ENCODE data around the gene CNIH3. TPM values are rescaled to one million over a fixed set of nuclear protein-coding genes. Genes with fewer than 3 reads are reported as not detected.
"Not testable (repeated sequence)": the region's sequence is repeated elsewhere in the genome, so short reads cannot be mapped to it uniquely, and the experiment has no call there.

The CNIH3 gene
- total and polyA plus RNA-seq, 5 donors from 2014 or later, result 1.4 to 2.6 (median 1.9) TPM

GRCh38 chr1:224700918-224701531 lies 84.9 kb downstream of the CNIH3 start:
- ATAC-seq (ENCODE audit: low read depth in 2 of 2) (no peak), DNase-seq (peak in 1 of 3 donors; percentile 2)
- H3K27me3 Mint-ChIP-seq, result peaks cover 4% of the 10 kb centered on the region
- no peaks in the 10 kb centered on the region for H3K4me1 Mint-ChIP-seq
- no peak overlapping the region for H3K4me3 ChIP-seq (ENCODE audit: low read depth, low read length)
- no peaks in the 10 kb centered on the region for H3K9me3 Mint-ChIP-seq
- H3K36me3 ChIP-seq (ENCODE audit: control insufficient read depth, insufficient read depth, low read length), result no peaks in the 10 kb centered on the region
- no peaks in the 10 kb centered on the region for H3K9me3 ChIP-seq (ENCODE audit: control insufficient read depth in 2 of 2, low read length in 2 of 2)
- H3K27me3 ChIP-seq (ENCODE audit: control insufficient read depth, insufficient read depth, low read length), result no peaks in the 10 kb centered on the region
- H3K36me3 Mint-ChIP-seq, result no peaks in the 10 kb centered on the region
- H3K27ac ChIP-seq (ENCODE audit: insufficient read depth, low read length, poor library complexity, severe bottlenecking), result no peak overlapping the region
- H3K27ac Mint-ChIP-seq, result no peak overlapping the region
- no peaks in the 10 kb centered on the region for H3K4me1 ChIP-seq (ENCODE audit: control insufficient read depth, insufficient read depth, low read length, poor library complexity, severe bottlenecking)
- H3K4me3 Mint-ChIP-seq, result no peak overlapping the region

DNA sequence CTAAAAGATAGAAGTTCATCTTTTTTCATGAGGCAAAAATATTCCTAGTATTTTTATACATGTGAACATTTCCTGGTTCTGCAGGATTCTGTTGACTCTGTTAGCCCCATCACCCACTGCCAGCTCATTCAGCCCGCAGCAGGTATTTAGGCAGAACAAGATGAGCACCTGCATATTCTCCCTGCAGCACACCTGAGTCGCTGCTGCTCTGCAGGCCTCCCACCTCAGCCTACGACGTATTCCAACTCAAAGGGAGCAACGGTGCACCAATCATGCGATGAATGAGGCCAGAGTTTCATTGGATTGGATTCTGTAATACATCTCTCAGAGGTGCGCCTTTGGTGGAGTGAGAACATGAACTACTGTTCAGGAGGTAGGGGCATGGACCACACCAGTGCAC lies 87.6 kb downstream of the CNIH3 start:
- Histone ChIP-seq H3K4me3 (ENCODE audit: low read depth, low read length) (no peak overlapping the region), H3K27ac (ENCODE audit: insufficient read depth, low read length, poor library complexity, severe bottlenecking) (no peak overlapping the region), H3K27me3 (ENCODE audit: control insufficient read depth, insufficient read depth, low read length) (no peaks in the 10 kb centered on the region), H3K4me1 (ENCODE audit: control insufficient read depth, insufficient read depth, low read length, poor library complexity, severe bottlenecking) (no peaks in the 10 kb centered on the region), H3K36me3 (ENCODE audit: control insufficient read depth, insufficient read depth, low read length) (no peaks in the 10 kb centered on the region), H3K9me3 (ENCODE audit: control insufficient read depth in 2 of 2, low read length in 2 of 2) (no peaks in the 10 kb centered on the region)
- Mint-ChIP-seq H3K27me3 (no peaks in the 10 kb centered on the region), H3K27ac (no peak overlapping the region), H3K4me3 (no peak overlapping the region), H3K4me1 (no peaks in the 10 kb centered on the region), H3K36me3 (no peaks in the 10 kb centered on the region), H3K9me3 (peaks cover 0 to 2% (median 0%) of the 10 kb centered on the region in 7 donors)
- no peak for DNase-seq
- no peak for ATAC-seq (ENCODE audit: low read depth in 2 of 2)

DNA sequence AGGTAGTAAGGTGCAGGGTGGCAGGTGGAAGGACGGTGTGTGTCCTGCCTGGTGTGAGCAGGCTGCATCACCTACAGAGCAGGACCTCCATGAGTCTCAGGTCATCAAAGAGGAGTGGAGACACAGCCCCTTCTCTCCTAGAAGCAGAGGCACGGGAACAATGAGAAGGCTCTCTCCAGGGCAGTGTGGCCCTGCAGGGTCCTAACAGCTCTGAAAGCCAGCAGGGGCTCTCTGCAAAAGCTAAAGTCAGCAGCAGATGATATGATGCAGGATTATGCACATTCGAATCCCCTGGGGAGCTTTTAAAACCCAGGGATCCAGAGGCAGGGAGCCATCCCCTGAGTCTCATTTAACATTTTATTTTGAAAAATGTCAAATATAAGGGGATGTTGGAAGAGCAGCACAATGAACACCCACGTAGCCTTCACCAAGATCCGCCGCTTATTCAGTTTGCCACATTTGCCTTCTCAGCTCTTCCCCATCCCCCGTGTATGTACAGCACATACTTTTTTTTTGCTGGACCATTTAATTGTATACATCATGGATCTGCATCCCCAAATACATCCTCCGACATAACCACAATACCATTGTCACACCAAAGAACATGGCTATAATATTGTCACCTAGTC lies 88.1 kb downstream of the CNIH3 start:
- Mint-ChIP-seq H3K9me3 (peaks cover 0 to 2% (median 0%) of the 10 kb centered on the region in 7 donors), H3K4me3 (no peak overlapping the region), H3K27me3 (no peaks in the 10 kb centered on the region), H3K36me3 (no peaks in the 10 kb centered on the region), H3K4me1 (no peaks in the 10 kb centered on the region), H3K27ac (no peak overlapping the region)
- no peak overlapping the region for H3K27ac ChIP-seq (ENCODE audit: insufficient read depth, low read length, poor library complexity, severe bottlenecking)
- H3K4me3 ChIP-seq (ENCODE audit: low read depth, low read length), result no peak overlapping the region
- no peaks in the 10 kb centered on the region for H3K4me1 ChIP-seq (ENCODE audit: control insufficient read depth, insufficient read depth, low read length, poor library complexity, severe bottlenecking)
- H3K36me3 ChIP-seq (ENCODE audit: control insufficient read depth, insufficient read depth, low read length), result no peaks in the 10 kb centered on the region
- H3K9me3 ChIP-seq (ENCODE audit: control insufficient read depth in 2 of 2, low read length in 2 of 2), result no peaks in the 10 kb centered on the region
- no peaks in the 10 kb centered on the region for H3K27me3 ChIP-seq (ENCODE audit: control insufficient read depth, insufficient read depth, low read length)
- ATAC-seq (ENCODE audit: low read depth in 2 of 2) (no peak), DNase-seq (no peak)

- Mint-ChIP-seq H3K27me3 (no peaks in the 10 kb centered on the region), H3K4me3 (no peak overlapping the region), H3K36me3 (no peaks in the 10 kb centered on the region), H3K9me3 (peaks cover 0 to 2% (median 0%) of the 10 kb centered on the region in 7 donors), H3K4me1 (no peaks in the 10 kb centered on the region), H3K27ac (no peak overlapping the region)
- DNase-seq (no peak), ATAC-seq (ENCODE audit: low read depth in 2 of 2) (no peak)
- Histone ChIP-seq H3K9me3 (ENCODE audit: control insufficient read depth in 2 of 2, low read length in 2 of 2) (no peaks in the 10 kb centered on the region), H3K4me1 (ENCODE audit: control insufficient read depth, insufficient read depth, low read length, poor library complexity, severe bottlenecking) (no peaks in the 10 kb centered on the region), H3K4me3 (ENCODE audit: low read depth, low read length) (no peak overlapping the region), H3K27ac (ENCODE audit: insufficient read depth, low read length, poor library complexity, severe bottlenecking) (no peak overlapping the region), H3K27me3 (ENCODE audit: control insufficient read depth, insufficient read depth, low read length) (no peaks in the 10 kb centered on the region), H3K36me3 (ENCODE audit: control insufficient read depth, insufficient read depth, low read length) (no peaks in the 10 kb centered on the region)
These were observed 89.5 kb downstream of the CNIH3 start for GRCh38 chr1:224705578-224705977.

- Mint-ChIP-seq H3K27ac (no peak overlapping the region), H3K9me3 (peaks cover 0 to 2% (median 0%) of the 10 kb centered on the region in 7 donors), H3K4me1 (no peaks in the 10 kb centered on the region), H3K4me3 (no peak overlapping the region), H3K36me3 (no peaks in the 10 kb centered on the region), H3K27me3 (no peaks in the 10 kb centered on the region)
- Histone ChIP-seq H3K4me3 (ENCODE audit: low read depth, low read length) (no peak overlapping the region), H3K36me3 (ENCODE audit: control insufficient read depth, insufficient read depth, low read length) (no peaks in the 10 kb centered on the region), H3K27me3 (ENCODE audit: control insufficient read depth, insufficient read depth, low read length) (no peaks in the 10 kb centered on the region), H3K9me3 (ENCODE audit: control insufficient read depth in 2 of 2, low read length in 2 of 2) (no peaks in the 10 kb centered on the region), H3K4me1 (ENCODE audit: control insufficient read depth, insufficient read depth, low read length, poor library complexity, severe bottlenecking) (no peaks in the 10 kb centered on the region), H3K27ac (ENCODE audit: insufficient read depth, low read length, poor library complexity, severe bottlenecking) (no peak overlapping the region)
- DNase-seq (no peak), ATAC-seq (ENCODE audit: low read depth in 2 of 2) (no peak)
These were observed 92.0 kb downstream of the CNIH3 start for GRCh38 chr1:224707843-224708725.

GRCh38 chr1:224710196-224710595 lies 94.1 kb downstream of the CNIH3 start:
- no peak for ATAC-seq (ENCODE audit: low read depth in 2 of 2)
- no peaks in the 10 kb centered on the region for H3K36me3 Mint-ChIP-seq
- no peaks in the 10 kb centered on the region for H3K27me3 Mint-ChIP-seq
- no peaks in the 10 kb centered on the region for H3K4me1 Mint-ChIP-seq
- no peak overlapping the region for H3K4me3 Mint-ChIP-seq
- Histone ChIP-seq H3K9me3 (ENCODE audit: control insufficient read depth in 2 of 2, low read length in 2 of 2) (no peaks in the 10 kb centered on the region), H3K4me1 (ENCODE audit: control insufficient read depth, insufficient read depth, low read length, poor library complexity, severe bottlenecking) (no peaks in the 10 kb centered on the region), H3K27me3 (ENCODE audit: control insufficient read depth, insufficient read depth, low read length) (no peaks in the 10 kb centered on the region), H3K36me3 (ENCODE audit: control insufficient read depth, insufficient read depth, low read length) (no peaks in the 10 kb centered on the region), H3K4me3 (ENCODE audit: low read depth, low read length) (no peak overlapping the region), H3K27ac (ENCODE audit: insufficient read depth, low read length, poor library complexity, severe bottlenecking) (no peak overlapping the region)
- no peak overlapping the region for H3K27ac Mint-ChIP-seq
- no peak for DNase-seq
- peaks cover 0 to 2% (median 0%) of the 10 kb centered on the region in 7 donors for H3K9me3 Mint-ChIP-seq

- DNase-seq; H3K36me3 ChIP-seq (ENCODE audit: control insufficient read depth, insufficient read depth, low read length); H3K27me3 ChIP-seq (ENCODE audit: control insufficient read depth, insufficient read depth, low read length); H3K27ac ChIP-seq (ENCODE audit: insufficient read depth, low read length, poor library complexity, severe bottlenecking); H3K4me3 Mint-ChIP-seq; H3K27me3 Mint-ChIP-seq; H3K4me3 ChIP-seq (ENCODE audit: low read depth, low read length); ATAC-seq (ENCODE audit: low read depth in 2 of 2); H3K4me1 ChIP-seq (ENCODE audit: control insufficient read depth, insufficient read depth, low read length, poor library complexity, severe bottlenecking); H3K36me3 Mint-ChIP-seq; H3K9me3 Mint-ChIP-seq; H3K4me1 Mint-ChIP-seq; H3K9me3 ChIP-seq (ENCODE audit: control insufficient read depth in 2 of 2, low read length in 2 of 2); H3K27ac Mint-ChIP-seq: not testable (repeated sequence)
These were observed 95.2 kb downstream of the CNIH3 start for GRCh38 chr1:224711231-224711756.
